ENCODE results near the gene PURA.

GRCh38 chr5:140090251-140090650, 23.7 kb upstream of the PURA start:
- TF ChIP-seq POLR2A (IDR thresholded peaks at IDR 0.05; ENCODE audit: low read depth, low read length) (no peak), POLR2AphosphoS5 (IDR thresholded peaks at IDR 0.05; ENCODE audit: low read depth, low read length) (no peak)

Measured in GM12892 (cell line).